Measurements from ENCODE around the gene RAD18. TPM values are rescaled to one million over a fixed set of nuclear protein-coding genes. Genes with fewer than 3 reads are reported as not detected.

Gene RAD18
- total RNA-seq, 2 experiments from 2014 or later = 39.9 to 44.8 TPM

DNA sequence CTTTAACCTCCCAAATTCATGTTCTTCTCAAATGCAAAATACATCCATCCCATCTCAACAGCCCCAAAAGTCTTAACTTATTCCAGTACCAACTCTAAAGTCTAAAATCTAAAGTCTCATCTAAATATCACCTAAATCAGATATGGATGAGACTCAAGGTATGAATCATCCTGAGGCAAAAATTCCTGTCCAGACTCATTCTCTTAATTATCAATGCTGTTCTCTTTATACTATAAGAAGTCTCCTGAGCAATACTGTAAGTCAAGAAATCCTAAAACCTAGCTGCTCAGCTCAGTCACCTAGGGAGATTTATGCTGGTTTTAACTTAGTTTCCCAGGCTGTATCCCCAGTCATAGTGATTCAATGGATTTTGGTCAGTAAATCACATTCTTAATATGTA, 11.1 kb downstream of the RAD18 start:
- H2AFZ ChIP-seq (ENCODE audit: low read length) = no peak overlapping the region
- H4K20me1 ChIP-seq (ENCODE audit: insufficient read depth, low read length) = peaks cover 23% of the 10 kb centered on the region; the same call in 1 of the 2 replicates
- TF ChIP-seq, protein P1, sequence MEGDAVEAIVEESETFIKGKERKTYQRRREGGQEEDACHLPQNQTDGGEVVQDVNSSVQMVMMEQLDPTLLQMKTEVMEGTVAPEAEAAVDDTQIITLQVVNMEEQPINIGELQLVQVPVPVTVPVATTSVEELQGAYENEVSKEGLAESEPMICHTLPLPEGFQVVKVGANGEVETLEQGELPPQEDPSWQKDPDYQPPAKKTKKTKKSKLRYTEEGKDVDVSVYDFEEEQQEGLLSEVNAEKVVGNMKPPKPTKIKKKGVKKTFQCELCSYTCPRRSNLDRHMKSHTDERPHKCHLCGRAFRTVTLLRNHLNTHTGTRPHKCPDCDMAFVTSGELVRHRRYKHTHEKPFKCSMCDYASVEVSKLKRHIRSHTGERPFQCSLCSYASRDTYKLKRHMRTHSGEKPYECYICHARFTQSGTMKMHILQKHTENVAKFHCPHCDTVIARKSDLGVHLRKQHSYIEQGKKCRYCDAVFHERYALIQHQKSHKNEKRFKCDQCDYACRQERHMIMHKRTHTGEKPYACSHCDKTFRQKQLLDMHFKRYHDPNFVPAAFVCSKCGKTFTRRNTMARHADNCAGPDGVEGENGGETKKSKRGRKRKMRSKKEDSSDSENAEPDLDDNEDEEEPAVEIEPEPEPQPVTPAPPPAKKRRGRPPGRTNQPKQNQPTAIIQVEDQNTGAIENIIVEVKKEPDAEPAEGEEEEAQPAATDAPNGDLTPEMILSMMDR (conservative IDR thresholded peaks at IDR 0.05; ENCODE audit: low read length) = no peak
- TF ChIP-seq EZH2phosphoT487 (IDR thresholded peaks at IDR 0.05; ENCODE audit: borderline replicate concordance, low read depth, low read length) = no peak
- H3K79me2 ChIP-seq (ENCODE audit: insufficient read depth, low read depth, low read length) = peaks cover 82% of the 10 kb centered on the region
- CTCF ChIA-PET (ENCODE audit: unreplicated experiment) = no interaction called here
- H3K9me3 ChIP-seq (ENCODE audit: low read length) = no peaks in the 10 kb centered on the region
- DNase-seq (ENCODE audit: low spot score) = no peak
- H3K9me2 ChIP-seq (ENCODE audit: insufficient read depth, low read length) = no peaks in the 10 kb centered on the region
- peaks cover 19% of the 10 kb centered on the region for H3K4me1 ChIP-seq (ENCODE audit: insufficient read depth, low read length, poor library complexity, severe bottlenecking)
- BruUV-seq (replicated peaks) = no TSS peak
- no peak overlapping the region for H3K4me3 ChIP-seq (ENCODE audit: low read depth, low read length, poor library complexity, severe bottlenecking)
- no peak overlapping the region for H3K4me2 ChIP-seq (ENCODE audit: low read length)
- no peak overlapping the region for H3K27ac ChIP-seq (ENCODE audit: low read depth, low read length, poor library complexity, severe bottlenecking)
- intact Hi-C loops (cut with micrococcal nuclease; ENCODE audit: unreplicated experiment) = no loop called here
- POLR2A ChIA-PET = no interaction called here
- peaks cover 88% of the 10 kb centered on the region for H3K36me3 ChIP-seq (ENCODE audit: insufficient read depth, low read length)

DNA sequence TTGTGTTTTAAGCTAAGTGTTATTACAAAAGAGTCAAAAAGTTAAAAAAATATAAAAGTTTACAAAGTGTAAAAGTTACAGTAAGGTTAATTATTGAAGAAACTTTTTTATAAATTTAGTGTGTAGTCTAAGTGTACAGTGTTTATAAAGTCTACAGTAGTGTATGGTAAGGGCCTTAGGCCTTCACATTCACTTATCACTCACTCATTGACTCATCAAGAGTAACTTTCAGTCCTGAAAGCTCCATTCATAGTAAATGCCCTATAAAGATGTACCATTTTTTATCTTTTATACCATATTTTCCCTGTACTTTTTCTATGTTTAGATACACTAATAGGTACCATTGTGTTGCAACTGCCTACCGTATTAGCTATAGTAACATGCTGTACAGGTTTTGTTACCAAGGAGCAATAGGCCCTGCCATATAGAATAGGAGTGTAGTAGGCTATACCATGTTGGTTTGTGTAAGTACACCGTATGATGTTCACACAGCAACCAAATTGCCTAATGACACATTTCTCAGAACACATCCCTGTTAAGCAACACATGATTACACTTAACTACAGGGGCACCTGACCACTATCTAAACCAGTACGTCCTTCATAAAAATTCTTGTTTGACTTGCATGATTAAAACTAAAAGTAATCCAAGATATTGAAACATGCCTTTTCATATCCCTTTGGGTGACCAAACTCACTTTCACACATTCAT, 17.2 kb downstream of the RAD18 start:
- H3K4me3 ChIP-seq (ENCODE audit: low read depth, low read length, poor library complexity, severe bottlenecking) = no peak overlapping the region
- H3K79me2 ChIP-seq (ENCODE audit: insufficient read depth, low read depth, low read length) = peaks cover 26% of the 10 kb centered on the region
- CTCF ChIA-PET (ENCODE audit: unreplicated experiment) = no interaction called here
- no peak for TF ChIP-seq EZH2phosphoT487 (IDR thresholded peaks at IDR 0.05; ENCODE audit: borderline replicate concordance, low read depth, low read length)
- TF ChIP-seq, protein P1 (conservative IDR thresholded peaks at IDR 0.05; ENCODE audit: low read length) = no peak
- no peaks in the 10 kb centered on the region for H3K4me1 ChIP-seq (ENCODE audit: insufficient read depth, low read length, poor library complexity, severe bottlenecking)
- no peak overlapping the region for H3K4me2 ChIP-seq (ENCODE audit: low read length)
- POLR2A ChIA-PET = no interaction called here
- no peak overlapping the region for H2AFZ ChIP-seq (ENCODE audit: low read length)
- peaks cover 14% of the 10 kb centered on the region for H3K9me3 ChIP-seq (ENCODE audit: low read length)
- intact Hi-C loops (cut with micrococcal nuclease; ENCODE audit: unreplicated experiment) = no loop called here
- peaks cover 9% of the 10 kb centered on the region; the same call in 1 of the 2 replicates for H4K20me1 ChIP-seq (ENCODE audit: insufficient read depth, low read length)
- no peak overlapping the region for H3K27ac ChIP-seq (ENCODE audit: low read depth, low read length, poor library complexity, severe bottlenecking)
- BruUV-seq (replicated peaks) = TSS peak; percentile 6
- no peak for DNase-seq (ENCODE audit: low spot score)
- H3K9me2 ChIP-seq (ENCODE audit: insufficient read depth, low read length) = no peaks in the 10 kb centered on the region
- peaks cover 98% of the 10 kb centered on the region for H3K36me3 ChIP-seq (ENCODE audit: insufficient read depth, low read length)
